C4-2B (cell line): Measurements from ENCODE around the gene EPSTI1.

Experiments used
- H3K27ac ChIP-seq: fragments of 450-650 bp; 2 replicates; pipeline ENCODE4 v1.5.1; 2017
- ZFX ChIP-seq: fragments of 450-650 bp; IDR thresholded peaks from 2 replicates; pipeline ENCODE4 v1.6.1; 2017
- TF ChIP-seq, protein P1 (sequence below): fragments of 450-650 bp; conservative IDR thresholded peaks from 2 replicates; pipeline ENCODE4 v1.5.1; 2017; ENCODE audit warnings: mild to moderate bottlenecking

Gene EPSTI1

GRCh38 chr13:42967660-42968059 lies 24.4 kb downstream of the EPSTI1 start:
- TF ChIP-seq ZFX, result no peak
- TF ChIP-seq, protein P1, sequence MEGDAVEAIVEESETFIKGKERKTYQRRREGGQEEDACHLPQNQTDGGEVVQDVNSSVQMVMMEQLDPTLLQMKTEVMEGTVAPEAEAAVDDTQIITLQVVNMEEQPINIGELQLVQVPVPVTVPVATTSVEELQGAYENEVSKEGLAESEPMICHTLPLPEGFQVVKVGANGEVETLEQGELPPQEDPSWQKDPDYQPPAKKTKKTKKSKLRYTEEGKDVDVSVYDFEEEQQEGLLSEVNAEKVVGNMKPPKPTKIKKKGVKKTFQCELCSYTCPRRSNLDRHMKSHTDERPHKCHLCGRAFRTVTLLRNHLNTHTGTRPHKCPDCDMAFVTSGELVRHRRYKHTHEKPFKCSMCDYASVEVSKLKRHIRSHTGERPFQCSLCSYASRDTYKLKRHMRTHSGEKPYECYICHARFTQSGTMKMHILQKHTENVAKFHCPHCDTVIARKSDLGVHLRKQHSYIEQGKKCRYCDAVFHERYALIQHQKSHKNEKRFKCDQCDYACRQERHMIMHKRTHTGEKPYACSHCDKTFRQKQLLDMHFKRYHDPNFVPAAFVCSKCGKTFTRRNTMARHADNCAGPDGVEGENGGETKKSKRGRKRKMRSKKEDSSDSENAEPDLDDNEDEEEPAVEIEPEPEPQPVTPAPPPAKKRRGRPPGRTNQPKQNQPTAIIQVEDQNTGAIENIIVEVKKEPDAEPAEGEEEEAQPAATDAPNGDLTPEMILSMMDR, result no peak
- H3K27ac ChIP-seq, result no peak overlapping the region

DNA sequence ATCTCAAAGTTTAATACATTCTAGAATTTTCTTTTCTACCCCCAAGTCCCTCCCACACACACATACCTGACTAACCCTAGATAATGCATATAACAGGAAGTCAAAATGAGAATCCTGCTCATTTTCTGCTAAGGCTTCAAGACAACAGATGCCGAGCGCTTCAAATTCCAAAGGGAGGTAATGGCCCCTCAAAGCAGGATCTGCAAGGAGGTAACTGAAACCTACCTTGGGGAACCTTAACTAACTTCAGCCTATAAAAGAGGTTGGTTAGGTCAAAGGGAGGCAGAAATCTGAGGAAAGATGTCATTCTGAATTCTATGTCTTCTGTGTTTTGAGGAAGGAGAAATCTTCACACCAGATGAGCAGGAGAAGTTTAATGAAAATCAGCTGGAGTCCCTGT lies 26.8 kb downstream of the EPSTI1 start:
- no peak overlapping the region for H3K27ac ChIP-seq
- no peak for TF ChIP-seq ZFX
- TF ChIP-seq, protein P1, result no peak

DNA sequence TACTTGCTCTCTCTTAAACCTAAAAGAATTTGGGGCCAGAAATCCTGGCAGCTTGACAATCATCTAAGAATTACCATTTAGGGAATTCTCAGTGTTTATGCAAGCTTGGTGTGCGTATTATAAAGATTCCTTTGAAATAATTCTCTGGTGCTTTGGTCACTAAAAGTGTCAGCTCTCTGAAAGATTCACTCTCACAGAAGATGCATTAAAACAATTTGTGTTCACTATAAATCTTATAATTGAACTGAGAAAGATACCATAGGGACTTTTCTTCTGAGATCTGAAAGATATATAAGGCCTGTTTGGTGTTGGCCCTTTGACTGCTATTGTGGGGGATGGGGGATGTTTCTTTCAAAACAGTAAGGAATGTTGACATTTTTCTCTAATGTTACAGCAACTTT lies 27.3 kb downstream of the EPSTI1 start:
- TF ChIP-seq, protein P1, result no peak
- no peak for TF ChIP-seq ZFX
- H3K27ac ChIP-seq, result no peak overlapping the region

DNA sequence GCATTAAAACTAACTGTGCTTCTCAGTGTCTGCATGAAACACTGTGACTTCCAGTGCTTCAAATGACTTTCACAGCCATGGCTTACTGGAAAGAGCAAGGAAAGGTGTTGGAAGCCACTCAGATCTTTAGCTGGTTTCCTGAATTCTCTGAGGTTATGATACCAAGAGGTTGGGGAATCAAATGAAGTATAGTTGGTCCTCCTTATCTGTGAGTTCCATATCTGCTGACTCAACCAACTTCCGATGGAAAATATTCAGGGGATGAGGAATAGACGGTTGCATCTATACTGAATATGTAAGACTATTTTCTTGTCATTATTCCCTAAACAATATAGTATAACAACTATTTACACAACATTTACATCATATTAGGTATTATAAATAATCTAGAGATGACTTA lies 32.4 kb downstream of the EPSTI1 start:
- TF ChIP-seq, protein P1, result no peak
- no peak for TF ChIP-seq ZFX

DNA sequence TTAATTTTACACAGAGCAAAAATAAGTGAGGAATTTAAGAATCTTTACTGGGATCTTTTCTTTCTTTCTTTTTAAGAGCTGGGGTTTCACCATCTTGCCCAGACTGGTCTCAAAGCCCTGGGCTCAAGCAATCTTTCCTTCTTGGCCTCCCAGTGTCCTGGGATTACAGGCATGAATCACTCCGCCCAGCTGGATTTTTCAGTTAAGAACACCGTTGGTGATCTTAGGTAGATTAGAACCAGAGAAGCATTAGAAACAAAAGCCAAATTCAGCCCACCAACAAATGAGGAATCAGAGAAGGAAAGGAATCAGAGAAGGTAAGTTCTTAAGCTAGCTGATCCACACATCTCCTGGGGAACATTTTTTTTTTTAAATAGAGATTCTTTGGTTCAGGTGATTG lies 34.2 kb downstream of the EPSTI1 start:
- TF ChIP-seq, protein P1, result no peak
- TF ChIP-seq ZFX, result no peak
- H3K27ac ChIP-seq, result no peak overlapping the region

More for the DNA sequence above, 32.4 kb downstream of the EPSTI1 start:
- H3K27ac ChIP-seq, result no peak overlapping the region

GRCh38 chr13:42950181-42950580 lies 41.9 kb downstream of the EPSTI1 start:
- TF ChIP-seq, protein P1, result no peak
- no peak for TF ChIP-seq ZFX
- H3K27ac ChIP-seq, result no peak overlapping the region

- TF ChIP-seq, protein P1, result no peak
- no peak for TF ChIP-seq ZFX
- H3K27ac ChIP-seq, result no peak overlapping the region
Observed at GRCh38 chr13:42947925-42948324, 44.1 kb downstream of the EPSTI1 start.
